Hindlimb muscle (tissue), 1 donor: ENCODE data around the gene COA7. TPM values are rescaled to one million over a fixed set of nuclear protein-coding genes. Genes with fewer than 3 reads are reported as not detected.
"Not testable (repeated sequence)": the region's sequence is repeated elsewhere in the genome, so short reads cannot be mapped to it uniquely, and the experiment has no call there.

Experiments
- DNase-seq: peaks from one replicate; pipeline ENCODE4 v3.0.0-alpha.2; 2013
- polyA plus RNA-seq: library from polyadenylated mRNA; unstranded; fragments of 120-200 nt; gene quantifications from one replicate; pipeline ENCODE4 v1.2.1, GENCODE V29; 2013; ENCODE audit not compliant: insufficient read length

Gene COA7
- polyA plus RNA-seq, 1 donor, result 18.6 TPM

- peak; percentile 83 for DNase-seq
These were observed 5.0 kb upstream of the COA7 start for GRCh38 chr1:52702886-52703787.

DNA sequence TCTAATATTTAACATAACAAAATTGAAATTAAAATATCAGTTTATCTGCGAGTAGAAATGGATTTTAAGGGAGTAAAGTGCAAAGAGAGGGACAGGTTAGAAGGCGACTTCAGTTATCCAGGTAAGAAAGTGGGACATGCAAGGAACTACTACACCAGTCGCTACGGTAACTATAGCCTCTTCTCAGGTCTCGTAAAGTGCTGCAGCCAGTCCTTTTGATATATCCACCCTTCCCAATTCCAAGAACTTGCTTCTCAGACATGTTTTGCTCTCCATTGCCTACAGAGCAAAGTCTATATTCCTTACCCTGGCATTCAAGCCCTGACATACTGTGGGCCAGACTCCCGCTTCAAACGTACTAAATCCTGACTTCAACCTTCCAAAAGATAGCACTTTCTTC, 2.5 kb downstream of the COA7 start:
- DNase-seq, result no peak

DNA sequence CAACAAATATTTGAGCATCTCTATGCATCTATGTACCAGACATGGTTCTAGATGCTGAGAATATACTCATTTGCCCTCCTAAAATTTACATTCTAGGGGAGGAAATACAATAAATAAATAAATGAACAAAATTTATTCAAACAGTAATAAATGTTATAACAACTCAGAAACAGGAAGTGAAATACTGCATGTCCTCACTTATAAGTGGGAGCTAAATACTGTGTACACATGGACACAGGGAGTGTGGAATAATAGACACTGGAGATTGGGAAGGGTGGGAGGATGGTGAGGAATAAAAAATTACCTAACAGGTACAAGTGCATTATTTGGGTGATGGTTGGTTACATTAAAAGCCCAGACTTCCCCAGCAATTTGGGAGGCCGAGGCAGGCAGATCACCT, 4.3 kb downstream of the COA7 start:
- no peak for DNase-seq

DNA sequence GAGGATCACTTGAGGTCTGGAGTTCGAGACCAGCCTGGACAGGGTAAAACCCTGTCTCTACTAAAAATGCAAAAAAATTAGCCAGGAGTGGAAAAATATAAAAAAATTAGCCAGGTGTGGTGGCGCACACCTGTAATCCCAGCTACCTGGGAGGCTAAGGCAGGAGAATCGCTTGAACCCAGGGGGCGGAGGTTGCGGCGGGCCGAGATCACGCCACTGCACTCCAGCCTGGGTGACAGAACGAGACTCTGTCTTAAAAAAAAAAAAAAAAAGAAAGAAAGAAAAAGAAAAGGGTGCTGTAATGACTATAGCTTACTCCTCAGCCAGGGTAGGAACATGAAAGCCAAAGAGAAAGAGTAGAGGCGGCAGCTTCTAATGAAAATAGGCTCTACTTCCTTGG, 4.8 kb downstream of the COA7 start:
- DNase-seq, result not testable (repeated sequence)

GRCh38 chr1:52692697-52693096, 5.5 kb downstream of the COA7 start:
- DNase-seq, result no peak

DNA sequence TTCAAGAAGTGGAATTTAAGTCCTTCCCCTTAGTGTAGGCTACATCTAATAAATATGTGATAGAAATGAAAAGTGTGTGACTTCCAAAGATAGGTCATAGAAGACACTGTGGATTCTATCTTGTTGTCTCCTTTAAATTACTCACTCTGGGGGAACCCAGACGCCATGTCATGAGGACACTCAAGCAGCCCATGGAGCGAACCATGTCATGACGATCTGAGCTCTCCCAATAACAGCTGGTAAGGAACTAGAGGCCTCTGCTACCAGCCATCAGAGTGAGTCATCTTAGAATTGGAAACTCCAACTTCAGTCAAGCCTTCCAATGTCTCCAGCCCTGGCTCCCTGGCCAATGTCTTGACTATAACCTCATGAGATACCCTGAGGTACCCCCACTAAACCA, 6.3 kb downstream of the COA7 start:
- no peak for DNase-seq

GRCh38 chr1:52686830-52687229, 11.3 kb downstream of the COA7 start:
- DNase-seq, result no peak

- peak; percentile 61 for DNase-seq
These were observed 11.8 kb downstream of the COA7 start for GRCh38 chr1:52686261-52686751.

DNA sequence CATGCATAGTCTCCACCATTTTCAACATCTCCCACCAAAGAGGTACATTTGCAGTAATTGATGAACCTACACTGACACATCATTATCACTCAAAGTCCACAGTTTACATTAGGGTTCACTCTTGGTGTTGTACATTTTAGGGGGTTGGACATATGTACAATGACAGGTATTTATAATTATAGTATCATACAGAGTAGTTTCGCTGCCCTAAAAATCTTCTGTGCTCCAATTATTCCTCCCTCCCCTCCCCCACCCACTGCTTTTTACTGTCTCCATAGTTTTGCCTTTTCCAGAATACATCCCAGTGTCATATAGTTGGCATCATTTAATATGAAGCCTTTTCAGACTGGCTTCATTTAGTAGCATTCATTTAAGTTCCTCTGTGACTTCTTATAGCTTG, 13.6 kb downstream of the COA7 start:
- no peak for DNase-seq

DNA sequence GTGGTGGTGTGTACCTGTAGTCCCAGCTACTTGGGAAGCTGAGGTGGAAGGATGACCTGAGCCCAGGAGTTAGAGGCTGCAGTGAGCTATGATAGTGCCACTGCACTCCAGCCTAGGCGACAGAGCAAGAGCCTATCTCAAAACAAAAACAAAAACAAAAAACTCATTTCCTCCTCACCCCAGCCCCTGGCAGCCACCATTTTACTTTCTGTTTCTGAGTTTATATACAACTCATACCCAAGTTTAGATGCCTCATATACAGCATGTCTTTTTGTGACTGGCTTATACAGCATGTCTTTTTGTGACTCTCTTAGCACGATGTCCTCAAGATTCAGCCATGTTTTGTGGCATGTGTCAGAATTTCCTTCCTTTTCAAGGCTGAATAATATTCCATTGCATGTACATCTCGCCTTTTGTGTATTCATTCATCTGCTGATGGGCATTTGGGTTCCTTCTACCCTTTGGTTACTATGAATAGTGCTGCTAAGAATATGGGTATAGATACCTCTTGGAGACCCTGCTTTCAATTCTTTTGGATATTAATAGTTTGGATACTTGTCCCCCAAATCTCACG, 14.7 kb downstream of the COA7 start:
- no peak for DNase-seq

GRCh38 chr1:52681136-52681535, 17.0 kb downstream of the COA7 start:
- no peak for DNase-seq

GRCh38 chr1:52680353-52680752, 17.8 kb downstream of the COA7 start:
- no peak for DNase-seq

DNA sequence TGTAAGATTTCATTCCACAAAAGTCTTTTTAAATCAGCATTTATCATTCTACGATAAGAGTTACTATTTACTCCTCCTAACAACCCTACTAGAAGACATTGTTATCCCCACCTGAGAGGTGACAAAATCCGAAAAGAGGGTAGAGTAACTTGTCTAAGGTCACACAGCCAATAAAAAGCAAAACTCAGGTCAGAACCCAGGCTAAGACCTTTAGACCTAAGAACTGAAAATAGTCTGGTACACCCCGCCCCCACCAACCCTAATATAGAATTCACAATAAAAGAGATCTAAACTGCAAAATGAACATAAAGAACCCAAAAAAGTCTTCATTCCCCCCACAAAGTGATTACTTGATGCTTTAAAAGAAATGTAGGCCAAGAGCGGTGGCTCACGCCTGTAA, 18.6 kb downstream of the COA7 start:
- DNase-seq, result no peak

- no peak for DNase-seq
These were observed 19.1 kb downstream of the COA7 start for GRCh38 chr1:52679048-52679447.

DNA sequence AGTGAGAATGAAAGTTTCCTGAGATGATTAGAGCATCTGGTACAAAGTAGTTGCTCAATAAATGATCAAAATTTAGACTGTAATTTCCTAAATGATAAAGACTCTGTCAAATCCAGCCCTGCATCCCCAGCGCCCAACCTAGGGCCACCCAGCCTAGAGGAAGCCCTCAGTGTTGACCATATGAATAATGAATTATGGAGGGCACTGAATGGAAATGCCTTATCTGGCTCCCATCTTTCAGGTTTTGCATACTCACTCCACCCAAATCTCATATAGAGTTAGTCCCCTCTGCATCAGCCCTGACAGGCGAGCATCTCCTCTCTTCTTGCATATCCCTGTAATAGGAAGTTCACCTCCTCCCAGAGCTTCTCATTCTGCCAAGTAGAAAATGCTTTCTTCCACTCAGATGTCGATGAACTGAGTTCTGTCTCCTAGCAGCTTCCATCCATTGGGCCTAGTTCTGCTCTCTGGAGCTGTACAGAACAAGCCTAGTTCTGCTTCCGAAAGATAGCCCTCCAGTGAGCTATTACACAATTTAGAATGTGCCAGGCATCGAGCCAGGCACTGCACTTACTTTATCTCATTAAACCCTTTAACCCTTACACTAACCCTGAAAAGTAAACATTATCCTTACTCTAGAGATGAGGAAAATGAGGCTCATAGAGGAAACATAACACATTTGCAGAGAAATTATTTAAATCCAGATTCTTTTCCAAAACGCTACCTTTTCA, 20.9 kb downstream of the COA7 start:
- DNase-seq, result no peak

GRCh38 chr1:52676249-52676903, 21.8 kb downstream of the COA7 start:
- no peak for DNase-seq

DNA sequence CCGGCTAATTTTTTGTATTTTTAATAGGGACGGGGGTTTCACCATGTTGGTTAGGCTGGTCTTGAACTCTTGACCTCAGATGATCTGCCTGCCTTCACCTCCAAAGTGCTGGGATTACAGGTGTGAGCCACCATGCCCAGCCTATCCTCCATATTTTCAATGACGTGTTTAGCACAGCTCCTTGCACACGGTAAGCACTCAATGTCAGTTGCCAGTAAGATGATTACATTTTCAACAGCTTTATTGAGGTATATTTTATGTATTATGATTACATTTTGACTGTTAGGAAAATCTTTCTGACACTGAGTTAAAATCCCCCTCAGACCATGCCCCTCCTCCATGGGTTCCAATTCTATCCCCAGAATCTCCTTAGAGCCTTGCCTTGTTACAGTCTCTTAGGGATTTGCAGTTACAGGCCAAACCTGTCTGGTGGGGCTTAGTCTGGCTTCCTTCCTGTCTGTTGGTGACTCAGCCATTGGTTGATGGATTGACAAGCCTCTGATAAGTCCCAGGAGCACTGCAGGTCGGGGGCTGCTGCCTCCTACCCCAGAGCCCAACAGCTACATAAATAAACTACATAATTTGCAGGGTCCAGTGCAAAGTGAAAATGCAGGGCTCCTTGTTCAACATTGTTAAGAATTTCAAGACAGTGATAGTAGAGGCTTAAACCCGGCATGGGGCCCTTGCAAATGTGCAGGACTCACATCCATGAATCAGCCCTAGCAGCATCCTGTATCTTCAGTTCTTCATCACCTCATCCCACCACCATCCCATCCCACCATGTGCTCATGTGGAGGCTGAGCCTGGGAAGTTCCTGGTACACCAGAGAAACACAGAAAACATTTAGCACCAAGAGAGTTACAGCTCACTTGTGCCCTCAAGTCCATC, 23.4 kb downstream of the COA7 start:
- no peak for DNase-seq

DNA sequence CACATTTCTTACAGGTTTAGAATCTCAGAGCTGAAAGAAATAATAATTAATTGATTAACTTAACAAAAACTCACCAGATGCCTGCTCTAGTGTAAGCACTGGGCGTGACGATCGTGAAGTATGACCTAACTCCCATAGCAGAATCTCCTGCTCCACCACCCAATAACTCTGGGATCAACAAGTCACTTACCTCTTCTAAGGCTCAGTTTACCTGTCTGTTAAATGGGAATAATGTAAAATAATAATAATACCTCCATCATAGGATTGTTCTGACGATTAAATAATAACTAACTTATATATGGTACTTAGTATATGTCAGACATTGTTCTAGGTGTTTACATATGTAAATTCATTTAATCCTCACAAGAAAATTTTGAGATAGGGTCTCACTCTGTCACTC, 24.6 kb downstream of the COA7 start:
- DNase-seq, result no peak

- DNase-seq, result no peak
These were observed 25.2 kb downstream of the COA7 start for GRCh38 chr1:52672946-52673345.

- DNase-seq, result no peak
These were observed 27.5 kb downstream of the COA7 start for GRCh38 chr1:52670604-52671003.

- DNase-seq, result no peak
These were observed 28.5 kb downstream of the COA7 start for GRCh38 chr1:52669696-52670095.

DNA sequence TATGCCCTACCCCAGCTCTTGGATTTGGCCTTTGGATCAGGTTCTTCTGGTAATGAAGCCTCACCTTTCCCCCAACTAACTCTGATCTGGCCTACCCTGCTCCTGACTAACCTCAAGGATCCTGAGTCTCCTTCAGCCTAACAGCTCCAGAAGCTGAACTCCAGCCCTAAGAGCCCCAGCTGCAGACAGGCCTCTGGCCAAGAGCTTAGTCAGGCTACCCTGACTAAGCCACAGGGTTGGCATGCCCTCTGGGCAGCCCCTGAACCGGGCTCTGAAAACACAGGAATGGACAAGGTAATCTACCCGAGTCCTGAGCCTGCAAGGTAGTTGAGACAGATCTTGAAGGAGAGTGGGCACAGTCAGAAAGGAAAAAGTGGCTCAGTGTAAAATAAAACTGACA, 29.4 kb downstream of the COA7 start:
- DNase-seq, result no peak
